Measurements from ENCODE around the gene XPNPEP1. TPM values are rescaled to one million over a fixed set of nuclear protein-coding genes. Genes with fewer than 3 reads are reported as not detected.

The XPNPEP1 gene
- total RNA-seq, 1 donor from 2014 or later: 202 TPM

DNA sequence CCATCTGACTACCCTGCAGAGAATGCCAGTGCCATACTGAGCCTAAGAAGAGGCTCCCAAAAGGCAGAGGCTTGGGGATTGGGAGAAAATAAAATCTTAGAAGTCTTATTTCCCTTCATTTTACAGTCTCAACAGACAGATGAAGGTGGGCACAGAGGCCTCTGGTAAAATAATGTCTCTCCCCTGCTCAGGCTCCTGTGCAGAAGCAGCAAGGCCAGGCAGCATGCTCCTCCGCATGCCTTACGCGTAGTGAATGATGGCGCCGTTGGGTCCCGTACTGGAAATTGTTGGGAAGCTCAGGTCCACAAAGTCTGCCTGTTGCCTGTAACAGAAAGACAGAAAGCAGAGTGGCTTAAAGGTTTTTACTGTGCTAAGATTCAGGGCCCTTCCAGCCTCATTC lies 45.8 kb downstream of the XPNPEP1 start:
- no peaks in the 10 kb centered on the region for H3K9me3 Mint-ChIP-seq (ENCODE audit: unreplicated experiment)

GRCh38 chr10:109875828-109876821 lies 47.2 kb downstream of the XPNPEP1 start:
- TF ChIP-seq, protein P1, sequence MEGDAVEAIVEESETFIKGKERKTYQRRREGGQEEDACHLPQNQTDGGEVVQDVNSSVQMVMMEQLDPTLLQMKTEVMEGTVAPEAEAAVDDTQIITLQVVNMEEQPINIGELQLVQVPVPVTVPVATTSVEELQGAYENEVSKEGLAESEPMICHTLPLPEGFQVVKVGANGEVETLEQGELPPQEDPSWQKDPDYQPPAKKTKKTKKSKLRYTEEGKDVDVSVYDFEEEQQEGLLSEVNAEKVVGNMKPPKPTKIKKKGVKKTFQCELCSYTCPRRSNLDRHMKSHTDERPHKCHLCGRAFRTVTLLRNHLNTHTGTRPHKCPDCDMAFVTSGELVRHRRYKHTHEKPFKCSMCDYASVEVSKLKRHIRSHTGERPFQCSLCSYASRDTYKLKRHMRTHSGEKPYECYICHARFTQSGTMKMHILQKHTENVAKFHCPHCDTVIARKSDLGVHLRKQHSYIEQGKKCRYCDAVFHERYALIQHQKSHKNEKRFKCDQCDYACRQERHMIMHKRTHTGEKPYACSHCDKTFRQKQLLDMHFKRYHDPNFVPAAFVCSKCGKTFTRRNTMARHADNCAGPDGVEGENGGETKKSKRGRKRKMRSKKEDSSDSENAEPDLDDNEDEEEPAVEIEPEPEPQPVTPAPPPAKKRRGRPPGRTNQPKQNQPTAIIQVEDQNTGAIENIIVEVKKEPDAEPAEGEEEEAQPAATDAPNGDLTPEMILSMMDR (IDR thresholded peaks at IDR 0.05; ENCODE audit: unreplicated experiment): no peak
- peaks cover 46% of the 10 kb centered on the region for H3K36me3 Mint-ChIP-seq (ENCODE audit: low read depth, unreplicated experiment)

More for the DNA sequence above, 45.8 kb downstream of the XPNPEP1 start:
- peaks cover 40% of the 10 kb centered on the region for H3K36me3 Mint-ChIP-seq (ENCODE audit: low read depth, unreplicated experiment)
- TF ChIP-seq, protein P1 (IDR thresholded peaks at IDR 0.05; ENCODE audit: unreplicated experiment): no peak
- no peak overlapping the region for H3K4me3 Mint-ChIP-seq (ENCODE audit: unreplicated experiment)
- no peak for DNase-seq (ENCODE audit: low spot score)
- H3K27ac Mint-ChIP-seq (ENCODE audit: unreplicated experiment): no peak overlapping the region
- H3K4me1 Mint-ChIP-seq (ENCODE audit: unreplicated experiment): no peaks in the 10 kb centered on the region
- peaks cover 3% of the 10 kb centered on the region for H3K27me3 Mint-ChIP-seq (ENCODE audit: unreplicated experiment)

DNA sequence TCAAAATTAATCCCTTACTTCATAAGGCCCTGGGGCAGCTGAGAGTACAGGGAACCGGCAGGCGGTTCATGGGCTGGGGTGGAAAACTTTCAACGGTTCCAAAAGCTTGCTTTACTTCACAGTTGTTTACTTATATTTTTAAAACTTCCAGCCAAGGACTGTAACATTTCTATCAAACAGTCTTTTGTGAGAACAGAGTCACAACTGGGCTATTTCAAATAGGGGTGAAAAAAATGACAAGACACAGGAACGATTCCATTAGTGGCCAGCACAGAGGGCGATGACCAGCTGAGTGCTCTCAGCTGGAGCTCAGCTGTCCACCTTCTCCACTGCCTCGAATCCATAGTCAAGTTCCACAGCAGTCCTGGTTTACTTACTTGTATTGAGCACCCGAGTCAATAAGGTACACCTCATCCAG lies 48.2 kb downstream of the XPNPEP1 start:
- H3K4me3 Mint-ChIP-seq (ENCODE audit: unreplicated experiment): no peak overlapping the region
- peaks cover 56% of the 10 kb centered on the region for H3K36me3 Mint-ChIP-seq (ENCODE audit: low read depth, unreplicated experiment)
- TF ChIP-seq, protein P1 (IDR thresholded peaks at IDR 0.05; ENCODE audit: unreplicated experiment): no peak
- no peaks in the 10 kb centered on the region for H3K9me3 Mint-ChIP-seq (ENCODE audit: unreplicated experiment)
- H3K4me1 Mint-ChIP-seq (ENCODE audit: unreplicated experiment): no peaks in the 10 kb centered on the region
- no peak for DNase-seq (ENCODE audit: low spot score)
- no peaks in the 10 kb centered on the region for H3K27me3 Mint-ChIP-seq (ENCODE audit: unreplicated experiment)
- no peak overlapping the region for H3K27ac Mint-ChIP-seq (ENCODE audit: unreplicated experiment)

More at GRCh38 chr10:109875828-109876821, 47.2 kb downstream of the XPNPEP1 start:
- Mint-ChIP-seq H3K9me3 (ENCODE audit: unreplicated experiment) (no peaks in the 10 kb centered on the region), H3K27me3 (ENCODE audit: unreplicated experiment) (peaks cover 3% of the 10 kb centered on the region), H3K4me3 (ENCODE audit: unreplicated experiment) (no peak overlapping the region), H3K27ac (ENCODE audit: unreplicated experiment) (no peak overlapping the region), H3K4me1 (ENCODE audit: unreplicated experiment) (no peaks in the 10 kb centered on the region)
- no peak for DNase-seq (ENCODE audit: low spot score)

DNA sequence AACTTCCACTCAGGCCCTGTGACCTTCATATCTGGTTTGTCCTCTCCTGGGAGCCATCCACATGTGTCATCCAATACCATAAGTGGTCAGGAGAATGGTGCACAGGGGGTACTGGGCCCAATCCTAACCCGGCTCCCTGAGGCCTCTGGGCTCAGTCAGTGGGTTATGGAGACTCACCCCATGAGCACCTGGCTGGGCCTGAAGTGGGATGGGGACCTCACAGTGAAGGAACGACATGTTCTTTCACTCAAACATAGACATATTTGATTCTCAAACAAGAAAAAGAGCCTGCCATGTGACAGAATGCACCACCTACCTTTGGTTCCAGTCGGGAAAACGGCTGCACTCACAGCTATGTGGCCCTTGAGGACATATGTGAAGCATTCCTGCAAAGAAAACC lies 51.8 kb downstream of the XPNPEP1 start:
- peaks cover 69% of the 10 kb centered on the region for H3K36me3 Mint-ChIP-seq (ENCODE audit: low read depth, unreplicated experiment)
- H3K27me3 Mint-ChIP-seq (ENCODE audit: unreplicated experiment): peaks cover 2% of the 10 kb centered on the region
- no peaks in the 10 kb centered on the region for H3K9me3 Mint-ChIP-seq (ENCODE audit: unreplicated experiment)
- H3K4me1 Mint-ChIP-seq (ENCODE audit: unreplicated experiment): peaks cover 18% of the 10 kb centered on the region
- no peak for DNase-seq (ENCODE audit: low spot score)
- H3K4me3 Mint-ChIP-seq (ENCODE audit: unreplicated experiment): no peak overlapping the region
- no peak overlapping the region for H3K27ac Mint-ChIP-seq (ENCODE audit: unreplicated experiment)
- TF ChIP-seq, protein P1 (IDR thresholded peaks at IDR 0.05; ENCODE audit: unreplicated experiment): no peak

Measured in endothelial cell (in vitro differentiated cells).